HL-60 (cell line): Measurements from ENCODE around the gene SETD3.

ENCODE experiments used
- DNase-seq, 2 experiments: peaks; one replicate each; pipeline ENCODE4 v3.0.0-alpha.2; 2010 to 2020; ENCODE audit warnings: low read depth in 1 of 2, low spot score in 1 of 2
- H3K27ac ChIP-seq: fragments of 250-450 bp; sonication (Bioruptor Pico); replicated peaks from 2 replicates; pipeline ENCODE4 v1.5.1; 2020; ENCODE audit warnings: mild to moderate bottlenecking, moderate library complexity
- H3K27me3 ChIP-seq: fragments of 250-450 bp; sonication (Bioruptor Pico); 2 replicates; pipeline ENCODE4 v1.5.1; 2021; ENCODE audit warnings: mild to moderate bottlenecking, moderate library complexity; ENCODE audit not compliant: insufficient read depth, poor library complexity, severe bottlenecking
- H3K4me3 ChIP-seq: replicated peaks from 2 replicates; pipeline ENCODE4 v1.5.1; 2011; ENCODE audit warnings: mild to moderate bottlenecking, control low read depth, low read length; ENCODE audit not compliant: insufficient read depth
- GABPA ChIP-seq: IDR thresholded peaks from 2 replicates; pipeline ENCODE4 v1.6.1; 2012; ENCODE audit warnings: low read depth
- POLR2AphosphoS5 ChIP-seq: IDR thresholded peaks from 2 replicates; pipeline ENCODE4 v1.6.1; 2012; ENCODE audit warnings: low read depth
- REST ChIP-seq: IDR thresholded peaks from 2 replicates; pipeline ENCODE4 v1.6.1; 2012; ENCODE audit warnings: low read depth; ENCODE audit not compliant: insufficient replicate concordance
- SPI1 ChIP-seq: IDR thresholded peaks from 2 replicates; pipeline ENCODE4 v1.6.1; 2012; ENCODE audit warnings: low read depth, mild to moderate bottlenecking, borderline replicate concordance
- TF ChIP-seq, protein P1 (sequence below): IDR thresholded peaks from one replicate; pipeline ENCODE4 v1.5.1; 2011; ENCODE audit warnings: low read length, control low read depth, inconsistent platforms; ENCODE audit not compliant: insufficient read depth

SETD3 gene

DNA sequence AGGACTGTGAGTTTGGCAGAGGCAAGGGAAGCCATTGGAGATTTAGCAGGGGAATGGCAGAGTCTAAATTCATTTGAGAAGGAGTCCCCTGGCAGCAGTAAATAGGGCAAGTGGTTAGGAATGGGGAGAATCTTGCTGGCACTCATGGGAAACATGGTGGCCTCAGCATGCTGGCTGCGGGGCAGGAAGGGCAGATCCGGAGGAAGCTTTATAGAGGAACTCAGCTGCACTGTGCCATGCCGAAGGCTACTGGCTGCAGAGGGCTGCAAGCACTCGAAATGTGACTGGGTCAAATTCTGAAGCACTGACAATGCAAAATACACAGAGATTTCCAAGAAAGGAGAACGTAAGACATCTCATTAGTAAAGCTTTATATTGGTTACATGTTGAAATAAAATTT lies 24.4 kb upstream of the SETD3 start:
- H3K27ac ChIP-seq: no peak overlapping the region
- no peak overlapping the region for H3K4me3 ChIP-seq
- no peaks in the 10 kb centered on the region for H3K27me3 ChIP-seq
- TF ChIP-seq, protein P1, sequence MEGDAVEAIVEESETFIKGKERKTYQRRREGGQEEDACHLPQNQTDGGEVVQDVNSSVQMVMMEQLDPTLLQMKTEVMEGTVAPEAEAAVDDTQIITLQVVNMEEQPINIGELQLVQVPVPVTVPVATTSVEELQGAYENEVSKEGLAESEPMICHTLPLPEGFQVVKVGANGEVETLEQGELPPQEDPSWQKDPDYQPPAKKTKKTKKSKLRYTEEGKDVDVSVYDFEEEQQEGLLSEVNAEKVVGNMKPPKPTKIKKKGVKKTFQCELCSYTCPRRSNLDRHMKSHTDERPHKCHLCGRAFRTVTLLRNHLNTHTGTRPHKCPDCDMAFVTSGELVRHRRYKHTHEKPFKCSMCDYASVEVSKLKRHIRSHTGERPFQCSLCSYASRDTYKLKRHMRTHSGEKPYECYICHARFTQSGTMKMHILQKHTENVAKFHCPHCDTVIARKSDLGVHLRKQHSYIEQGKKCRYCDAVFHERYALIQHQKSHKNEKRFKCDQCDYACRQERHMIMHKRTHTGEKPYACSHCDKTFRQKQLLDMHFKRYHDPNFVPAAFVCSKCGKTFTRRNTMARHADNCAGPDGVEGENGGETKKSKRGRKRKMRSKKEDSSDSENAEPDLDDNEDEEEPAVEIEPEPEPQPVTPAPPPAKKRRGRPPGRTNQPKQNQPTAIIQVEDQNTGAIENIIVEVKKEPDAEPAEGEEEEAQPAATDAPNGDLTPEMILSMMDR: no peak
- TF ChIP-seq SPI1: no peak
- TF ChIP-seq GABPA: no peak
- TF ChIP-seq REST: no peak
- TF ChIP-seq POLR2AphosphoS5: no peak
- no peak for DNase-seq

- no peak overlapping the region for H3K4me3 ChIP-seq
- no peaks in the 10 kb centered on the region for H3K27me3 ChIP-seq
- DNase-seq: no peak
- no peak for TF ChIP-seq GABPA
- TF ChIP-seq REST: no peak
- TF ChIP-seq, protein P1: no peak
- no peak for TF ChIP-seq SPI1
- no peak for TF ChIP-seq POLR2AphosphoS5
- no peak overlapping the region for H3K27ac ChIP-seq
Measured at GRCh38 chr14:99503848-99504453, 23.3 kb upstream of the SETD3 start.

DNA sequence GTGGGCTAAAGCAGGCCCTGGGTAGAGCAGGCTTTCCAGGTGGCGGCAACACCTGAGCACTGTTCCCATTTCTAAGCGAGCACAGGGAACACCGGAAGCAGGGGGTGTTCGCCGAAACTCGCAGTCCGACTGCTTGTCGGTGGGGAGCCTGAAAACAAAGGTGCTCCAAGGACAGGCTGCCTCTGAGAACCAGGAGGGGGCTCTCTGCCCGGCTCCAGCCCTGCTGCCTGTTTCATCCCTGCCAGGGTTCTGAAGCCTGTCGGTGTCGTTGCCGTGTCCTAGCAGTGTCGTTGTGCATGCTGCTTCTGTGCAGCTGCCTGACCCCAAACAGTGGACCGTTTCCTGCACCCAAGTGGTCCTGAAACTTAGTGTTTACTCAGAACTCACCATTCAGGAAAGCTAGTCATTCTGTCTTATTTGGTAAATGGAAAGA lies 22.3 kb upstream of the SETD3 start:
- no peak for DNase-seq
- Histone ChIP-seq H3K27ac (no peak overlapping the region), H3K4me3 (no peak overlapping the region), H3K27me3 (no peaks in the 10 kb centered on the region)
- TF ChIP-seq, protein P1: no peak
- TF ChIP-seq GABPA (no peak), SPI1 (no peak), REST (no peak), POLR2AphosphoS5 (no peak)
